Activated CD8-positive, alpha-beta T cell treated with anti-CD3 and anti-CD28 coated beads, Interleukin-2, amount 10 ng/mL, durations not matched to agents 7 days and 5 days (primary cell): ENCODE results near the gene USP54. TPM values are rescaled to one million over a fixed set of nuclear protein-coding genes. Genes with fewer than 3 reads are reported as not detected.

Experiments
- ATAC-seq: fragments of 150-1000 bp; cut with Tn5 transposase; one replicate; pipeline ENCODE4 v1.10.0; 2021; ENCODE audit warnings: moderate library complexity
- CTCF ChIA-PET: fragments of 350-600 bp; sonication (Branson Sonifier 250); formaldehyde crosslinking; loops from one replicate; lab custom pipeline; 2021; ENCODE audit warnings: antibody characterized with exemption; lab: Charles Lee
- POLR2A ChIA-PET: fragments of 350-600 bp; sonication (Branson Sonifier 250); formaldehyde crosslinking; loops from one replicate; lab custom pipeline; 2021; ENCODE audit warnings: antibody characterized with exemption; lab: Charles Lee
- DNase-seq: peaks from one replicate; pipeline ENCODE4 v3.0.0-alpha.2; 2020
- H3K27ac Mint-ChIP-seq: one replicate; pipeline ENCODE4 v1.8.0; 2021; ENCODE audit warnings: mild to moderate bottlenecking, mixed read lengths
- H3K27me3 Mint-ChIP-seq: one replicate; pipeline ENCODE4 v1.8.0; 2021; ENCODE audit warnings: low read depth, mixed read lengths
- H3K36me3 Mint-ChIP-seq: one replicate; pipeline ENCODE4 v1.8.0; 2021; ENCODE audit warnings: low read depth, mixed read lengths
- H3K4me1 Mint-ChIP-seq: one replicate; pipeline ENCODE4 v1.8.0; 2021; ENCODE audit warnings: low read depth, mixed read lengths
- H3K4me3 Mint-ChIP-seq: one replicate; pipeline ENCODE4 v1.8.0; 2021; ENCODE audit warnings: mild to moderate bottlenecking, mixed read lengths
- H3K9me3 Mint-ChIP-seq: one replicate; pipeline ENCODE4 v1.8.0; 2022; ENCODE audit warnings: mixed read lengths; ENCODE audit not compliant: insufficient read depth
- total RNA-seq, 2 experiments: library from RNA; stranded (reverse); gene quantifications; one replicate each; pipeline ENCODE4 v1.2.3, GENCODE V29; 2021

The USP54 gene
- total RNA-seq, 2 experiments from 2014 or later = 3.7 to 4.3 TPM

DNA sequence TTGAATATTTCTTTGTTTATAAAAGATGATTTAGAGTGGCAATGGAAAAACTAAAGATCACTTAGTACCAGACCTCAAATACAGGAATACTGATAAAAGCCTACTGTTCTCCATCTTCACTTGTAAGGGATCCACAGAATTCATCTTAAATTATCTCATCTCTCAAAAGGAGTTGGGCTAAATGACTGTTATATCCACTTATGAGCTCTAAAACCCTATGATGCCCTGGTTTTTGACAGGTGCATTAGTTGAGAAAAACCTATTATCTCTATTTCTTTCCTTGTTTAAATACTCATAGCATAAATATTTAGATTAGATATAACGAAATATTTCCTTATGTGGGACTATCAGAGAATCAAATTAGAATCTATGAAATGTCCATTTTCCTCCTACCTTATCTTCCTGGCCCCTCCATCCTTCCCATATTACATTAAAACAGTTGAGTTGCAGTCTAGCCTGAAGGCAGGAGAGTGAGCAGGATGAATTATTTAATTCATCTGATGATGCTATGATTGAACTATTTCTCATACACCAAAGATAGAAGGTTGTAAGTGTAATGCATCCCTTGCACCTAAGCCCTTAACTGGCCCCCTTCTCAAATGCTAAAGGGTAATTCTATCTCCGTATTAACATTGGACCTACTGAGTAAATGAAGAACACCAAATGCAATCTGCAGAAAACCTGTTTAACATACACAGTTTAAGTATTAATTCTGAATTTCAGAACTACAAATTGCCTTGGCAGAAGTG is 125.0 kb downstream of the USP54 start:
- H3K9me3 Mint-ChIP-seq = no peaks in the 10 kb centered on the region
- ChIA-PET CTCF (interaction anchor here (1.2 kb wide), 1 partner anchor 12 kb away, joined by 3 read pairs; no protein-coding TSS in a partner anchor), POLR2A (no interaction called here)
- no peak for ATAC-seq
- no peak overlapping the region for H3K27ac Mint-ChIP-seq
- H3K4me3 Mint-ChIP-seq = no peak overlapping the region
- H3K4me1 Mint-ChIP-seq = peaks cover 9% of the 10 kb centered on the region
- no peak for DNase-seq
- peaks cover 44% of the 10 kb centered on the region for H3K36me3 Mint-ChIP-seq
- H3K27me3 Mint-ChIP-seq = no peaks in the 10 kb centered on the region

GRCh38 chr10:73460897-73461296 is 130.2 kb downstream of the USP54 start:
- Mint-ChIP-seq H3K27ac (no peak overlapping the region), H3K27me3 (no peaks in the 10 kb centered on the region), H3K4me3 (no peak overlapping the region), H3K4me1 (no peaks in the 10 kb centered on the region), H3K9me3 (no peaks in the 10 kb centered on the region), H3K36me3 (peaks cover 36% of the 10 kb centered on the region)
- ATAC-seq (no peak), DNase-seq (no peak)
- ChIA-PET POLR2A (no interaction called here), CTCF (no interaction called here)

DNA sequence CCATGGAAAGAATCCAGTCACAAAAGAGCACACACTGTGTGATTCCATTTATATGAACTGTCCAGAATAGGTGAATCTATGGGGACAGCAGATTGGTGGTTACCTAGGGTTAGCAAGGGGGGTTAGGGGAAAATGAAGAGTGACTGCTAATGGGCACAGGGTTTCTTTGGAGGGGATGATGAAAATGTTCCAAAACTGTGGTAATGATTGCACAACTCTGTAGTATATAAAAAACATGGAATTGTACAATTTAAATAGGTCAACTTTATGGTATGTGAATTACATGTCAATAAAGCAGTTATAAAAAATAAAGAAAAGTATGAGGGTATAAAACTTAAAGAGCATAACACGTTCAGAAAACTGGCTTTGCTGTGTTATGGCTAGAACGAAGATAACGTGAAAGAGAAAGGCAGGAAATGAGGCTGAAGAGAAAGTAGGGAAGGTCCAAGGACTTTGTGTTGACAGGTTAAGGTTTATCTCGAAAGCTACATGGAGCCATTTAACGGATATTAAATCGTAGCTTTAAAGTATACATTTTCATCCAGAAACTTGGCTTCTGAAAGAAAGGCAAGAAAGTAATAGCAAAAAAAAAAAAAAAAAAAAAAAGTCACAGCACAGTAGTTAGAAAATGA is 131.3 kb downstream of the USP54 start:
- Mint-ChIP-seq H3K36me3 (peaks cover 32% of the 10 kb centered on the region), H3K4me3 (no peak overlapping the region), H3K27ac (no peak overlapping the region), H3K27me3 (no peaks in the 10 kb centered on the region), H3K9me3 (no peaks in the 10 kb centered on the region), H3K4me1 (no peaks in the 10 kb centered on the region)
- CTCF ChIA-PET = no interaction called here
- DNase-seq (no peak), ATAC-seq (no peak)
- POLR2A ChIA-PET = no interaction called here

GRCh38 chr10:73456187-73456890 is 134.8 kb downstream of the USP54 start:
- H3K27ac Mint-ChIP-seq = no peak overlapping the region
- POLR2A ChIA-PET = no interaction called here
- H3K27me3 Mint-ChIP-seq = no peaks in the 10 kb centered on the region
- H3K4me3 Mint-ChIP-seq = no peak overlapping the region
- CTCF ChIA-PET = interaction anchor here (1.0 kb wide), 1 partner anchor 14 kb away, joined by 3 read pairs; no protein-coding TSS in a partner anchor
- no peak for DNase-seq
- no peak for ATAC-seq
- H3K9me3 Mint-ChIP-seq = no peaks in the 10 kb centered on the region
- H3K4me1 Mint-ChIP-seq = no peaks in the 10 kb centered on the region
- peaks cover 24% of the 10 kb centered on the region for H3K36me3 Mint-ChIP-seq

DNA sequence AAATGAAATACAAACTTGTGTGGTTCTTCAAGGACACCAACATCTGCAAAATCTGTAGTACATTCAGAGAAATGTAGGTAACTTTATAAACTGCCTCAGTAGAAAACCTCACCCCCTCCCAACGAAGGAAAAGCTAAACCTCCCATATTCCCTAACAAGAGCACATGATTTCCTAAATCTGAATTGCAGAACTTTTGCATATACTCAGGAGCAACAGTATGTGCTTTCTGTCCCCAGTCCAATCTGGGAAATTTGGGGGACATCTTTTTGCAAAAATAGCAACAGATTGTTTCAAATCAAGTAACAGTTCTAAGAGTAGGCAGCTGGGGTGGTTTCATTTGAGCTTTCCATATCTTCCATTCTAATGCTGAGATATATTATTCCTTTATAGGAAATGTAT is 142.0 kb downstream of the USP54 start:
- H3K27me3 Mint-ChIP-seq = no peaks in the 10 kb centered on the region
- ATAC-seq = no peak
- no peaks in the 10 kb centered on the region for H3K9me3 Mint-ChIP-seq
- H3K27ac Mint-ChIP-seq = no peak overlapping the region
- POLR2A ChIA-PET = no interaction called here
- DNase-seq = no peak
- CTCF ChIA-PET = no interaction called here
- no peak overlapping the region for H3K4me3 Mint-ChIP-seq
- H3K4me1 Mint-ChIP-seq = no peaks in the 10 kb centered on the region
- H3K36me3 Mint-ChIP-seq = peaks cover 14% of the 10 kb centered on the region

GRCh38 chr10:73448384-73448783 is 142.8 kb downstream of the USP54 start:
- DNase-seq (no peak), ATAC-seq (no peak)
- ChIA-PET CTCF (no interaction called here), POLR2A (no interaction called here)
- H3K4me1 Mint-ChIP-seq = no peaks in the 10 kb centered on the region
- no peaks in the 10 kb centered on the region for H3K27me3 Mint-ChIP-seq
- peaks cover 15% of the 10 kb centered on the region for H3K36me3 Mint-ChIP-seq
- no peak overlapping the region for H3K4me3 Mint-ChIP-seq
- no peak overlapping the region for H3K27ac Mint-ChIP-seq
- no peaks in the 10 kb centered on the region for H3K9me3 Mint-ChIP-seq

Other genes starting within 250 kb of the USP54 start
- under 1 TPM; 0.40 to 0.57 TPM for gene CFAP70, start 232.5 kb downstream of the USP54 start, total RNA-seq
- gene ANXA7, start 177.3 kb downstream of the USP54 start, total RNA-seq = 10 to 100 TPM; 85.0 to 87.1 TPM
- 1 to 10 TPM; 2.9 TPM for gene MSS51, start 157.8 kb downstream of the USP54 start, total RNA-seq
- 10 to 100 TPM; 38.9 to 41.3 TPM for gene PPP3CB, start 95.3 kb downstream of the USP54 start, total RNA-seq
- gene MYOZ1, start 50.1 kb upstream of the USP54 start, total RNA-seq = not detected
- gene SYNPO2L, start 64.7 kb upstream of the USP54 start, total RNA-seq = under 1 TPM in 1 of 2 experiments, not detected in 1; 0.05 TPM
- 1 to 10 TPM; 9.3 to 10.0 TPM for gene AGAP5, start 106.8 kb upstream of the USP54 start, total RNA-seq
- 10 to 100 TPM; 88.9 to 94.6 TPM for gene SEC24C, start 153.0 kb upstream of the USP54 start, total RNA-seq
- gene CHCHD1, start 190.7 kb upstream of the USP54 start, total RNA-seq = 10 to 100 TPM; 33.0 to 35.3 TPM
- 10 to 100 TPM; 58.3 to 69.3 TPM for gene ZSWIM8, start 194.3 kb upstream of the USP54 start, total RNA-seq
- 10 to 100 TPM; 60.7 to 61.1 TPM for gene NDST2, start 220.3 kb upstream of the USP54 start, total RNA-seq